GM12892 (cell line): ENCODE data around the gene PCTP.

Experiments
- DNase-seq: peaks from one replicate; pipeline ENCODE4 v3.0.0; 2011; ENCODE audit not compliant: insufficient read length
- FAIRE-seq: peaks from 2 replicates; lab custom pipeline; 2011; peaks lifted over from hg19 to GRCh38; lab: Jason Lieb, UNC
- POLR2A ChIP-seq: IDR thresholded peaks from 2 replicates; pipeline ENCODE4 v1.6.1; 2011; ENCODE audit warnings: low read depth, low read length, control low read depth
- POLR2AphosphoS5 ChIP-seq: IDR thresholded peaks from 2 replicates; pipeline ENCODE4 v1.6.1; 2011; ENCODE audit warnings: low read depth, low read length, control low read depth
- TAF1 ChIP-seq: IDR thresholded peaks from 2 replicates; pipeline ENCODE4 v1.6.1; 2011; ENCODE audit warnings: low read depth, mild to moderate bottlenecking, control low read depth, low read length, borderline replicate concordance

The PCTP gene

DNA sequence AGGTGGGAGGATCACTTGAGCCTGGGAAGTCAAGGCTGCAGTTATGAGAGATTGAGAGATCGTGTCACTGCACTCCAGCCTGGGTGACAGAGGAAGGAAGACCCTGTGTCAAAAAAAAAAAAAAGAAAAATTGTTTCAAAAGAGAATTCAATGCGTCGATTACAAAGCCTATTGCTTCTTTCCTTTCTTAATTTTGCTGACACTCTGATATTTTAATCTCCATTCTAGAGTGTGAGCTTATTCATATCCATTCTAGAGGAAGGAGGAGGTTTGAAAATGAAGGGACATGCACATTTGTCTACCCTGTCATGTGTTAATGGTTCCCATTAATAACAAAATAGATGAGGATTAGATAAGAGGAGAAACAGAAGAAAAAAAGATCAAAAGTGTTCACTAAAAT, 63.1 kb downstream of the PCTP start:
- no peak for DNase-seq
- FAIRE-seq = no peak
- TF ChIP-seq TAF1 = no peak
- no peak for TF ChIP-seq POLR2AphosphoS5
- TF ChIP-seq POLR2A = no peak

GRCh38 chr17:55814377-55814776, 63.5 kb downstream of the PCTP start:
- DNase-seq = no peak
- no peak for FAIRE-seq
- TF ChIP-seq POLR2A (no peak), TAF1 (no peak)

- TF ChIP-seq TAF1 (no peak), POLR2AphosphoS5 (no peak), POLR2A (no peak)
- no peak for FAIRE-seq
- DNase-seq = no peak
These were observed 65.9 kb downstream of the PCTP start for GRCh38 chr17:55816532-55817396.

- FAIRE-seq (no peak), DNase-seq (no peak)
- TF ChIP-seq POLR2AphosphoS5 (no peak), POLR2A (no peak), TAF1 (no peak)
These were observed 66.5 kb downstream of the PCTP start for GRCh38 chr17:55817397-55817709.

DNA sequence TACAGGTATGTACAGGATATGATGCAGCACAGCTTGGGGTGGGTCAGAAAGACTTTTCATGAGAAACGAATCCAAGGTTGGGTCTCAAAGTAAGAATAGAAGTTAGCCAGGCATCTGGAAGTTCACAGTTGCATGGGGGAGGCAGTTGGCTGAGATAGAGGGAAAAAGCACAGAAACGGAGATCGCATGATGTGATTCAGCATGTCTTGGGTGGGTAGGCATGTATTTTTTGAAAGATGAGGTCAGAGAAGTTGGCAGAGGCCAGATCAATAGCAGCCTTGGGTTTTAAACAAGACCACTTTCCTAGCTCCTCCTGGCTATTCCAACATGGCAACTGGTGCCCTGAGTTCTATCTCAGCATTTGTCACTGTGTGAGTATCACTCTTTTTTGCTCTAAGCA, 67.2 kb downstream of the PCTP start:
- no peak for DNase-seq
- no peak for FAIRE-seq
- TF ChIP-seq POLR2AphosphoS5 (no peak), POLR2A (no peak), TAF1 (no peak)

DNA sequence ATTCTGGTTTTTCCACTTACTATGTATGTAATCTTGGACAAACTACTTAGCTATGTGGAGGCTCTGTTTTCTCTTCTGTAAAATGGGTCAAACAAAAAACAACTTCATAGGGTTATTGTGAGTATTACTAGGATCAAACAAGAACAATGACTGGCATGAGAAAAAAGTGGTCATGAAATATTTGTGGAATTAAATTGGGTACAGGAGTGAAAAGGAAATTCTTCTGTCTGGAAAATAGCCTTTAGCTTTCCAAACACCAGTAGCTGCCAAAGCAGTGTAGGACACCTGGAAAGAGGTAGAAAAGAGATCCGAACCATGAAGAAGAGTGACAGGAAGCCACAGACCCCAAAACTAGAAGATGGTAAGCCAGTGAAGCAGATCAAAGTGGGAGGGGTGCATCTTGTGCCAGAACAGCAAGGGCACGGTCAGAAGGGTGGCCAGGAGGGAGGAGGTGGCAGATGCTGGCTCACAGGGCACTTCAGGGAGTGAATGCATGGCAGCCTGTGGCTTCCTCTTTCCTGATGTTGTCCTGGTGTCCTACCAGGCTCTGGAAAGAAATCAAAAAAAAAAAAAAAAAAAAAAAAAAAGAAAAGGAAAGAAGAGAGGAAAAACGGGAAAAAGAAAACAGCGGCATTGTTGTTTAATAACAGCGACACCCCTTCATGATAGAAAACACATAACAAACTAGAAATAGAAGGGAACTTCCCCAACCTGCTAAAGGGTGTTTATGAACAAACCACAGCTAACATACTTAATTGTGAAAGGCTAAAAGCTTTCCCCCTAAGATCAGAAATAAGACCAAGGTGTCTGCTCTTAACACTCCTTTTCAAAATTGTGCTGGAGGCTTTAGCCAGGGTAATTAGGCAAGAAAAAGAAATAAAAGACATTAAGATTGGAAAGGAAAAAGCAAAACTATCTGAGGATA, 67.9 kb downstream of the PCTP start:
- TF ChIP-seq TAF1 (no peak), POLR2AphosphoS5 (no peak), POLR2A (no peak)
- FAIRE-seq = no peak
- no peak for DNase-seq

DNA sequence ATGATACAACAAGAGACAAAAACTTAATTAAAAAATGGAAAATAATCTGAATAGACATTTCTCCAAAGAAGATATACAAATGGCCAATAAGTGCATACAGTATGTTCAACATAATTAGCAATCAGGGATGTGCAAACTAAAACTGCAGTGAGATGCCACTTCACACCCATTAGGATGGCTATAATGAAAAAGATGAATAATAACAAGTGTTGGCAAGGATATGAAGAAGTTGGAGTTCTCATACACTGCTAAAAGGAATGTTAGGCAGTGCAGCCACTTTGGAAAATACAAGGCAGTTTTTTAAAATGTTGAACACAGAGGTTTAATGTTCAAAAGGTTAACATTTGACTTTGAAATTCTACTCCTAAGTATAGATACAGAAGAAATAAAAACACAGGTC, 69.8 kb downstream of the PCTP start:
- FAIRE-seq = no peak
- TF ChIP-seq POLR2A (no peak), POLR2AphosphoS5 (no peak), TAF1 (no peak)
- no peak for DNase-seq

GRCh38 chr17:55822028-55822427, 71.2 kb downstream of the PCTP start:
- no peak for TF ChIP-seq POLR2A
- TF ChIP-seq POLR2AphosphoS5 = no peak
- TF ChIP-seq TAF1 = no peak
- no peak for FAIRE-seq

DNA sequence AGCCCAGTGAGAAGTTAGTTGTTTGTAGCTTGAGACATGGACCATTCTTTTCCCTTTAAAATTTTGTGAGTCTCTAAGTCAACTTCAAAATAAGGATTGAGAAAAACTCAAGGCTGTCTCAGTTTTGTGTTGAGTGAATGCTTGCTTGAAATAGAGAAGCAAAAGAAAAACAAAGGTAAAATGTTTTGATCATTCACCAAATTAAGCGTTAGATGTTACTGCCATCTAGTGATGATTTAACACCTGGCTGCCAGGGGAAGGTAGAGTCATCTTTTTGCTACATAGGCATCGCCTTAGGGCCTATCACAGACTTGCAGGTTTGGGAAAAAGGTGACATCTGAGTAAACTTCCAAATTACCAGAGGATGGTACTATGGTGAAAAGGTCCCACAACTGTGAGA, 74.4 kb downstream of the PCTP start:
- no peak for FAIRE-seq
- TF ChIP-seq POLR2AphosphoS5 (no peak), TAF1 (no peak), POLR2A (no peak)
- no peak for DNase-seq

More at GRCh38 chr17:55822028-55822427, 71.2 kb downstream of the PCTP start:
- DNase-seq = no peak
